ENCODE measurements around the gene CELF3. TPM values are rescaled to one million over a fixed set of nuclear protein-coding genes. Genes with fewer than 3 reads are reported as not detected.

Gene CELF3
- total and polyA plus RNA-seq, 2 of the 13 experiments (the other 11 are each of a cell fraction or from before 2014, with no cell fraction given) = not detected

- no peak for TF ChIP-seq ZFP36 (IDR thresholded peaks at IDR 0.05; ENCODE audit: borderline replicate concordance, low read depth, low read length, partially characterized antibody)
- peak; percentile 68; the same call in 1 of the 2 replicates for TF ChIP-seq ZNF556 (CRISPR knock-in tag; IDR thresholded peaks at IDR 0.05; ENCODE audit: borderline replicate concordance)
- TF ChIP-seq CC2D1A (CRISPR knock-in tag; IDR thresholded peaks at IDR 0.05) = no peak
- TF ChIP-seq RARA (CRISPR knock-in tag; IDR thresholded peaks at IDR 0.05) = 0 out of 2 replicates have a peak, but pooled peaks have one; percentile 17
- 0 out of 2 replicates have a peak, but pooled peaks have one; percentile 59 for TF ChIP-seq ZNF747 (CRISPR knock-in tag; IDR thresholded peaks at IDR 0.05; ENCODE audit: borderline replicate concordance)
- TF ChIP-seq ZKSCAN5 (CRISPR knock-in tag; IDR thresholded peaks at IDR 0.05) = no peak
- peak; percentile 72; the same call in 1 of the 2 replicates for TF ChIP-seq ZNF24 (IDR thresholded peaks at IDR 0.05)
- peak; percentile 91 for TF ChIP-seq ZNF781 (CRISPR knock-in tag; IDR thresholded peaks at IDR 0.05; ENCODE audit: borderline replicate concordance, not compliant biosample characterization)
- TF ChIP-seq DPF2 (CRISPR knock-in tag; IDR thresholded peaks at IDR 0.05; ENCODE audit: borderline replicate concordance, low read depth) = no peak
- TF ChIP-seq ZFY (CRISPR knock-in tag; IDR thresholded peaks at IDR 0.05) = peak; percentile 90
- no peak for TF ChIP-seq HES4 (CRISPR knock-in tag; IDR thresholded peaks at IDR 0.05; ENCODE audit: borderline replicate concordance)
- peak; percentile 90 for TF ChIP-seq SRSF1 (optimal IDR thresholded peaks at IDR 0.05; ENCODE audit: low read depth, low read length)
- TF ChIP-seq CREBL2 (CRISPR knock-in tag; IDR thresholded peaks at IDR 0.05; ENCODE audit: borderline replicate concordance) = no peak
- no peak for TF ChIP-seq ZNF121 (CRISPR knock-in tag; IDR thresholded peaks at IDR 0.05)
- 0 out of 2 replicates have a peak, but pooled peaks have one; percentile 69 for TF ChIP-seq ZIK1 (CRISPR knock-in tag; IDR thresholded peaks at IDR 0.05; ENCODE audit: borderline replicate concordance, low read depth)
- no peak for TF ChIP-seq ZNF75D (CRISPR knock-in tag; IDR thresholded peaks at IDR 0.05; ENCODE audit: borderline replicate concordance)
- TF ChIP-seq KLF6 (CRISPR knock-in tag; IDR thresholded peaks at IDR 0.05) = peak; percentile 71; the same call in 1 of the 2 replicates
- no peak for TF ChIP-seq ARNTL (CRISPR knock-in tag; IDR thresholded peaks at IDR 0.05)
- TF ChIP-seq ZFP36L1 (CRISPR knock-in tag; IDR thresholded peaks at IDR 0.05) = no peak
- TF ChIP-seq ZMAT3 (CRISPR knock-in tag; conservative IDR thresholded peaks at IDR 0.05) = peak; percentile 74; the same call in 1 of the 2 replicates
- no peak for TF ChIP-seq EHMT2 (IDR thresholded peaks at IDR 0.05; ENCODE audit: borderline replicate concordance, low read depth, low read length)
- TF ChIP-seq ZNF704 (CRISPR knock-in tag; IDR thresholded peaks at IDR 0.05; ENCODE audit: borderline replicate concordance) = no peak; the same call in 1 of the 2 replicates
- no peak for TF ChIP-seq FOXK2 (IDR thresholded peaks at IDR 0.05)
- TF ChIP-seq MTF2 (CRISPR knock-in tag; IDR thresholded peaks at IDR 0.05; ENCODE audit: borderline replicate concordance) = no peak
- no peak for TF ChIP-seq BATF2 (CRISPR knock-in tag; IDR thresholded peaks at IDR 0.05)
- TF ChIP-seq HDAC2 (CRISPR knock-in tag; IDR thresholded peaks at IDR 0.05) = peak; percentile 68
- TF ChIP-seq CERS6 (CRISPR knock-in tag; IDR thresholded peaks at IDR 0.05) = no peak
Measured at GRCh38 chr1:151762941-151763921, 46.6 kb upstream of the CELF3 start, which contains the start of gene MRPL9 (continued).
